Kasumi-1 (cell line): ENCODE measurements around the gene OVOL2.

Experiments
- DNase-seq, 2 experiments: peaks; one replicate each; lab custom pipeline; 2025; lab: John Stamatoyannopoulos, UW

OVOL2 gene

DNA sequence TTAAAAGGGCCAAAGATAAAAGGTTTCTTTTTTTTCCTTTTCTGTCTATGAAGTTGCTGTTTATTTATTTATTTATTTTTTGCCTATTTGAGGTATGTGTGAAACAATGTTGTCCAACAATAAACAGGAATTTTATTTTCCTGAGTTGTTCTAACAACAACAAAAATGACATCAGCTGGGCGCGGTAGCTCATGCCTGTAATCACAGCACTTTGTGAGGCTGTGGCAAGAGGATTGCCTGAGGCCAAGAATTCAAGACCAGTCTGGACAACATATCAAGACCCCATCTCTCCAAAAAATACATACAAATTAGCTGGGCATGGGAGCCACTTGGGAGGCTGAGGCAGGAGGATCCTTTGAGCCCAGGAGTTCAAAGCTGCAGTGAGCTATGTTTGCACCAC is 44.8 kb downstream of the OVOL2 start:
- no peak for DNase-seq

DNA sequence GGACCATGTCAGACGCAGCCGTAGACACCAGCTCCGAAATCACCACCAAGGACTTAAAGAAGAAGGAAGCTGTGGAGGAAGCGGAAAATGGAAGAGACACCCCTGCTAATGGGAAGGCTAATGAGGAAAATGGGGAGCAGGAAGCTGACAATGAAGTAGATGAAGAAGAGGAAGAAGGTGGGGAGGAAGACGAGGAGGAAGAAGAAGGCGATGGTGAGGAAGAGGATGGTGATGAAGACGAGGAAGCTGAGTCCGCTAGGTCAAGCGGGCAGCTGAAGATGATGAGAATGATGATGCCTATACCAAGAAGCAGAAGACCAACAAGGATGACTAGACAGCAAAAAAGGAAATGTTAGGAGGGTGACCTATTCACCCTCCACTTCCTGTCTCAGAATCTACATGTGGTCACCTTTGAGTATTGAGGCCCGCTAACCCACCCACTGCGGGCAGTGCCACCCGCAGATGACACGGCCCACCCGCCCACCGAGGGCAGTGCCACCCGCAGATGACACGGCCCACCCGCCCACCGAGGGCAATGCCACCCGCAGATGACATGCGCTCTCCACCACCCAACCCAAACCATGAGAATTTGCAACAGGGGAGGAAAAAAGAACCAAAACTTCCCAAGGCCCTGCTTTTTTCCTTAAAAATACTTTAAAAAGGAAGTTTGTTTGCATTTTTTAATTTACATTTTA is 45.6 kb downstream of the OVOL2 start:
- no peak for DNase-seq

DNA sequence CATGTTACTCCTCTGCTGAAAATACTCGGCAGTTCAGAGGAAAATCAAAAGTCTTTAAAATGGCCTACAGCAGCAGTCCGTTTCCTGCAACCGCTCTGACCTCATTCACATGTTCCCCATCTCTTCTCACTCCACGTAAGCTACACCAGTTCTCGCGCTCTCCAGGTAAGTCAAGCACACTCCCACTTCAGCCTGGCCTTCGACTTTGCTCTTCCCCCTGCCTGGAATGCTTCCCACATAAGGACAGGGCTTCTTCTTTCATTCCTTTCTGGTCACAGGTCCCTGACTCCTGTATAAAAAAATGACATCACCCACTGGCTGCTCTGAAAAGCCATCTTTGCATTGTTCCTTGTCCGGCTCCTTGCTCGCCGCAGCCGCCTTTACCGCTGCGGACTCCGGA is 46.2 kb downstream of the OVOL2 start:
- DNase-seq = no peak

GRCh38 chr20:18009116-18009515 is 48.6 kb downstream of the OVOL2 start:
- DNase-seq = no peak

DNA sequence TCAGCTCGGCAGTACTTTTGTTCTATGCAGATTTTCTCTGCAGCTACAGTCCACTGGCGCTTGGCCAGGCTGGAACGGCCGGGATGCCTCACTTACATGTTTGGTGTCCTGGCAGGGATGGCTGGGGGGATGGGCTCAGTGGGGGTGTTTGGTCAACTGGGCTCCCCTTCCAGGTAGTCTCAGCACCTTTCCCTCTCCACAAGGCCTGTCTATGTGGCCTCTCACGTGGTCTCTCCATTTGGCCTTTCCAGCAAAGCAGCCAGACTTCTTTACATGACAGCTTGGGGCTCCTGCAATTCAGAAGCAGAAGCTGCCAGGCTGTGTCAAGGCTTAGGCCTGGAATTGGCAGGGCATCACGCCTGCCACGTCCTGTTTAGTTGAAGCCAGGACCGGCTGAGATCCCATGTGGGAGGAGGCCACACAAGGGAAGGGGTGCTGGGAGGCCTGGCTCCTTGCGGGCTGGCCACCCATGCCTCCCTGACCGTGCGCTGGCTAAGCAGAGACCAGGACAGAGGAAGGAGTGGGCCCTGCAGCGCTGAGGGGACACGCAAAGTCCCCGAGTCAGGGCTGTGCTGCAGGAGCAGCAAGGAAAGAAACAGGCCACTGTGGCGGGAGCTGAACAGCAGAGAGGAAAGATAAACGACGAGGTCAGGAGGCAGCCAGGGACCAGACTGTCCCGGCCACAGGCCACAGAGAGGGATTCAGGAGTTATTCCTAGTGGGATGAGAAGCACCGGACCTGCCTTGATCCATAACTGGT is 50.0 kb downstream of the OVOL2 start:
- no peak for DNase-seq

- no peak for DNase-seq
Measured at GRCh38 chr20:18006684-18007083, 51.0 kb downstream of the OVOL2 start.

DNA sequence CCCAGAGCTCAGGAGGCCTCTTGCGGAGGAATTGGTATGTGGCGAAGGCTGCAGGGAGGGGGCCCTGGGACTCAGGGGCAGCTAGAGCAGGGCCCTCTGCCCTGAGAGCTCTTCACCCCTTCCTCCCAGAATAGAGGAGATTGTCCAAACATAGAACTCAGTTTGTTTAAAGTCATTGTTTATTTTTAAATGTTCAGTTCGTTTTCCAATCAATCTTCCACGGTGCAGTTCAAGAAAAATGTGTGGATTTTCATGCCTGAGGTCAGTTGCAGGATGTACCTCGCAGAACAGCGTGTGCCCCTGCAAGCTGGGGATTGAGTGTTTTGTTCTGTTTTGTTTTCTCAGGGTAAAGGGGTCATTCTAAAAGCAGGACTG is 51.7 kb downstream of the OVOL2 start:
- DNase-seq = no peak

DNA sequence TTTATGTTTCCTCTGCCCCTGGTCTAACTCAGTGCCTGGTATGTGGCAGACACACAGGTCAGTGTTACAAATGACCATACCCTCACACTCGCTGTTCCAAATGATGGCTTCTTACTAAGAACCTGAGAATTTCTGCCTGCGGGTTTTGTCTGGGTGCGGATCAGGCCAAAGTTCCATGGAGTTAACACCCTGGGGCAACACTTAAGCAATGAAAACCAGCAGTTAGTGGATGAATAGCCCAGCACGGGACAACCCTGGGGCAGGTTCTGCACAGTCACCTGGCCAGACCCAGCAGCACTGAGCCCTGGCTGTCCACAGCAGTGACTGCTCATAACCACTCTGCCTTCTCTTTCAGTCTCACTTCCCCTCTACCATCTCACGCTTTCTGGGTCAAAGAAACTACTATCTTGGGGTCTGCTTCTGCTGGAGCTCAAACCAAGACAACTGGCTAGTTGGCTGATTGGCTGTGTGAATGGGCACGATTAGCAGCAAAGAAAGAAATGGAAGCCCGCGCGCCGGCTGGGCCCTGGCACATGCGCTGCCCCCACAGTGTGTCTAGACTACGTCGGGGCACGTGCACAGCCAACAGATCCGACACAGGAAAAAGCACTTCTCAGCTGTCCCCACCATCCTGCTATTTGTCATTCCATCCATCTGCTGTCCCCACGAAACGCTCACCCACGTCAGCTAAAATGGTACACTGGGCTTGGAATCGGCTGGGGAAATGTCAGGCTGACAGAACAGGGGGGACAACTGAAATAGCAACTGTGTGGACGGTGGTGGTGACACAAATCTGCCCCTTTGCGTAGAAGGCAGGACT is 52.3 kb downstream of the OVOL2 start:
- DNase-seq = no peak

- DNase-seq = no peak
Measured at GRCh38 chr20:18004384-18005031, 53.2 kb downstream of the OVOL2 start.

- DNase-seq = no peak
Measured at GRCh38 chr20:18003897-18004296, 53.8 kb downstream of the OVOL2 start.

- no peak for DNase-seq
Measured at GRCh38 chr20:18001131-18001921, 56.4 kb downstream of the OVOL2 start.

GRCh38 chr20:17999566-17999965 is 58.1 kb downstream of the OVOL2 start:
- no peak for DNase-seq

GRCh38 chr20:17998446-17998845 is 59.3 kb downstream of the OVOL2 start:
- no peak for DNase-seq

DNA sequence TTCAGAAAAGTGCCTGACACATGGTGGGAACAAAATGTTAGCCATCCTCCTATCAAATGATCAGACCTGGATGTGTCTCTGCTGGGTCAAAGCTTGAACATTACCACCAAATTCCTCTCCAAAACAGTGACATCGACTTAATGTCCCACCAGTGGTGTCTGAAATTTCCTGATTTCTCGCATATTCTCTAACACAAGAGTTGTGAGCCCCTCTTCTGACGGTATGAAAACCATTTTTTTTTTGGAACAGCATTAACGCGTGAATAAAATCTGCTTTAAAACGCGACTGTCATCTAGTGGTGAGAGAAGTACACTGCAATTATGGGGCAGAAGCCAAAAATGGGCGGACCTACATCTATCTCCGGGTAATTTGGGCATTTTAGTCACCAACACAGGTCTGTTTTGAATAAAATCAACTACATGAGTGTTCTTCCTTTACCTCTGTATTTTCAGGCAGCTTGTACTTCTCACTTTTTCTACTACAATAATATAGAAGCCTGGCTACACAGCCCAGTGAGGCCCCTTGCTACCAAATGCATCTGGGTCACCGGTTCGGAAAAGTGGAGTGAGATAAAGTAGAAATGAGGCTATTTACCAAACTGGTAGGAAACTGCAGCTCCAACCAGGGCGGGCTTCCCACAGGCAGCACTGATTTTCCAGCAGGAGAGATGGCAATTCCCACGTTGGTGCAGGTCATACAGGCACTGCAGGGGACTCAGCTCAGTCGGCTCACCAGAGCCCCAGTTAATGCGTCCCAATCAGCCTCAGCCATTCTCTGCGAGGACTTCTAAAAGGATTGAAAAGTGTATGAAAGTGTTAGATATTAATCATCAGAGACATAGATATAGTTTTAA is 61.5 kb downstream of the OVOL2 start:
- peak; percentile 75 to 89 for DNase-seq

DNA sequence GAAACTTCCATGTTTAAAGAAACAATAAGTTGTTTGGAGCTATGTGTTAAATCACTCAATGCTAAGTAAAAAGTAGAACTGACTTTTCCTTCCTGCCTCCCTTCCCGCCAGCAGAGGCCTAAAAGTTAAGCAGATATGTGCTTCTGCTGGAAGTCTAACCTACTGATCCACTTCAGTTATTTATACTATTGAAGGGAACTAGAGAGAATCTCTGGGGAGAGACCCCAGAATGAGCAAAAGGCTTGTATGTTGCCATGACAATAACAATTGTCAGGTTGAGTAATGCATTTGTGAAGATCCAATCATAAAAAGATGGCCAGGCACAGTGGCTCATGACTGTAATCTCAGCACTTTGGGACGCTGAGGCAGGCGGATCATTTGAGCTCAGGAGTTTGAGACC is 64.2 kb downstream of the OVOL2 start:
- DNase-seq = no peak

DNA sequence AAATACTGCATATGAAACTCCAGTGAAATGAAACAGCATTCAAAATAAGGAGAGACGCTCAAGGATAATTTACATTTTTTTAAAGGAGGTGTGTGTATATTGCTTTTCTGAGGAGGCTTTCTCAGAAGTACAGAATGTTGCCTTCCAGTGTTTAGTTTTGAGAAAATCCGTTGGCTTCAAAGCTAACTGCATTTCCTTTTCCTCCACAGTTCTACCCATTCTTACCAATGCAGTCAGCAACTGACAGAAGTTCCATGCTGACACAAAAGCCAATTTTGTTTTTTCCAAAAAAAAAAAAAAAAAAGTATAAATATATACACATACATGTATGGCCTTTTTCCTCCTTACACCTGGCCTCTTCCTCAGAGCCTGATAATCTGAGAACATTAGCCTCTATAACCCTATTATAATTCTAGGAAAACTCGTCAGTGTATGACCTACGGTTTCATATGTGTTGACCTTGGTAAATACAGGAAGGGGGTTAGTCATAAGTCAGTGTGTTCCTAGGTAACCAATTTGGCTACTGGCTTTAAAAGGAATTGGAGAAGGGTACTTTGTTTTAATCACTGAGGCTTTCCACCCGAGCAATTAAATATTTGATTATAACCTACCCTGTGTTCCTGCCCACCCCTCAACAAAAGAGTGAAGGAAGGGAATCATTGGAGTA is 64.7 kb downstream of the OVOL2 start:
- no peak for DNase-seq

DNA sequence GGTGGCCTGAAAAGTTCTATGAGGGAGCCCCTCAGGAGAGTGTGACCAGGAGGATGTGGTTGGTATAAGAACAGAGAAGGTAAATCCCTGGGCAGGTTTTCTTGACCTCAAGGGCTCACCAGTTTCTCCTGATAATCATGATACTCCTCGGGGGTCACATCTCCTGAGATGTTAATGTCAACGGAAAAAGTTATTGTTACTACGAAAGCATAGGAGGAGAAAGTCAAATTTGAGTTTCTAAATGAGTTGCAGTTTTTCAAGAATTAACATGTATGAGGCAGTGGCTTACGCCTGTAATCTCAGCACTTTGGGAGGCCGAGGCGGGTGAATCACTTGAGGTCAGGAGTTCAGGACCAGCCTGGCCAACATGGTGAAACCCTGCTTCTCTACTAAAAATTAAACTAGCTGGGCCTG is 65.5 kb downstream of the OVOL2 start:
- DNase-seq = no peak

GRCh38 chr20:17990278-17990972 is 67.3 kb downstream of the OVOL2 start:
- no peak for DNase-seq

DNA sequence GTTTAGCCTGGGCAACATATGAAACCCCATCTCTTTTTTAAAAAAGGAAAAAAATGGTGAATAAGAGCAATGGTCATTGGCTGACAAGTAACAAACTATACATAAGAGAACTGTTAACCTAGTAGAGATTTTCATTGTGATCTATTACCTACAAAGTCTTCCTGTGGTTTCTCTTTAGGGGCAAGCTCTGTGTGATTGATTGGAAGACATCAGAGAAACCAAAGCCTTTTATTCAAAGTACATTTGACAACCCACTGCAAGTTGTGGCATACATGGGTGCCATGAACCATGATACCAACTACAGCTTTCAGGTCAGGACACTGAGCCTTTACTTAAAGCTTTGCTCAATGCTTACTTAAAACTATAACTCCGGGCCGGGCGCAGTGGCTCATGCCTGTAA is 69.7 kb downstream of the OVOL2 start:
- no peak for DNase-seq
